ENCODE data around the gene ELOVL6.

DNA sequence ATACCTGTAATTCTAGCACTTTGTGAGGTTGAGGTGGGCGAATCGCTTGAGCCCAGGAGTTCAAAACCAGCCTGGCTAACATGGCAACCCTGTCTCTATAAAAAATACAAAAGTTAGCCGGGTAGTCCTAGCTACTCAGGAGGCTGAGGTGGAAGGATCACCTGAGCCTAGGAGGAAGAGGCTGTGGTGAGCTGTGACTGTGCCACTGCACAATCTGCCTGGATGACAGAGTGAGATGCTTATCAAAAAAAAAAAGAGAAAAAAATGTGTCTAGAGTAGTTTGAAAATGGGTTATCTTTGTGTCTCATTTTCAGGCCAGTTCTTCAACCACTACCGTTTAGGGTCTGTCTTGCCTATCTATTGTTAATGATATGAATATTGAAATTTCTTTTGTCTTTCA is 187.6 kb downstream of the ELOVL6 start:
- TF ChIP-seq, protein P1, sequence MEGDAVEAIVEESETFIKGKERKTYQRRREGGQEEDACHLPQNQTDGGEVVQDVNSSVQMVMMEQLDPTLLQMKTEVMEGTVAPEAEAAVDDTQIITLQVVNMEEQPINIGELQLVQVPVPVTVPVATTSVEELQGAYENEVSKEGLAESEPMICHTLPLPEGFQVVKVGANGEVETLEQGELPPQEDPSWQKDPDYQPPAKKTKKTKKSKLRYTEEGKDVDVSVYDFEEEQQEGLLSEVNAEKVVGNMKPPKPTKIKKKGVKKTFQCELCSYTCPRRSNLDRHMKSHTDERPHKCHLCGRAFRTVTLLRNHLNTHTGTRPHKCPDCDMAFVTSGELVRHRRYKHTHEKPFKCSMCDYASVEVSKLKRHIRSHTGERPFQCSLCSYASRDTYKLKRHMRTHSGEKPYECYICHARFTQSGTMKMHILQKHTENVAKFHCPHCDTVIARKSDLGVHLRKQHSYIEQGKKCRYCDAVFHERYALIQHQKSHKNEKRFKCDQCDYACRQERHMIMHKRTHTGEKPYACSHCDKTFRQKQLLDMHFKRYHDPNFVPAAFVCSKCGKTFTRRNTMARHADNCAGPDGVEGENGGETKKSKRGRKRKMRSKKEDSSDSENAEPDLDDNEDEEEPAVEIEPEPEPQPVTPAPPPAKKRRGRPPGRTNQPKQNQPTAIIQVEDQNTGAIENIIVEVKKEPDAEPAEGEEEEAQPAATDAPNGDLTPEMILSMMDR (IDR thresholded peaks at IDR 0.05): no peak
- TF ChIP-seq POLR2A (IDR thresholded peaks at IDR 0.05): no peak

Data from thyroid gland (tissue), 4 donors.